GM12892 (cell line): ENCODE results near the gene PPRC1.

Experiments used
- POLR2A ChIP-seq: IDR thresholded peaks from 2 replicates; pipeline ENCODE4 v1.6.1; 2011; ENCODE audit warnings: low read depth, low read length, control low read depth
- POLR2AphosphoS5 ChIP-seq: IDR thresholded peaks from 2 replicates; pipeline ENCODE4 v1.6.1; 2011; ENCODE audit warnings: low read depth, low read length, control low read depth

- TF ChIP-seq POLR2A, result no peak
- no peak for TF ChIP-seq POLR2AphosphoS5
Measured at GRCh38 chr10:102196893-102197292, 64.1 kb downstream of the PPRC1 start.
